ENCODE data around the gene SNCAIP.
"Not testable (repeated sequence)": the region's sequence is repeated elsewhere in the genome, so short reads cannot be mapped to it uniquely, and the experiment has no call there.

The SNCAIP gene

GRCh38 chr5:122356855-122357254 lies 44.8 kb downstream of the SNCAIP start:
- no peak for DNase-seq (ENCODE audit: low read depth, low spot score)

- no peak for DNase-seq (ENCODE audit: low read depth, low spot score)
Observed at GRCh38 chr5:122358372-122358979, 46.4 kb downstream of the SNCAIP start.

- DNase-seq (ENCODE audit: low read depth, low spot score): no peak
Observed at GRCh38 chr5:122362361-122362760, 50.3 kb downstream of the SNCAIP start.

GRCh38 chr5:122363623-122364022 lies 51.6 kb downstream of the SNCAIP start:
- no peak for DNase-seq (ENCODE audit: low read depth, low spot score)

- no peak for DNase-seq (ENCODE audit: low read depth, low spot score)
Observed at GRCh38 chr5:122366501-122366900, 54.5 kb downstream of the SNCAIP start.

GRCh38 chr5:122367456-122367855 lies 55.4 kb downstream of the SNCAIP start:
- no peak for DNase-seq (ENCODE audit: low read depth, low spot score)

GRCh38 chr5:122368510-122369251 lies 56.6 kb downstream of the SNCAIP start:
- DNase-seq (ENCODE audit: low read depth, low spot score): no peak

- no peak for DNase-seq (ENCODE audit: low read depth, low spot score)
Observed at GRCh38 chr5:122369253-122369815, 57.3 kb downstream of the SNCAIP start.

GRCh38 chr5:122371511-122372151 lies 59.6 kb downstream of the SNCAIP start:
- DNase-seq (ENCODE audit: low read depth, low spot score): no peak

- no peak for DNase-seq (ENCODE audit: low read depth, low spot score)
Observed at GRCh38 chr5:122374110-122374509, 62.1 kb downstream of the SNCAIP start.

- DNase-seq (ENCODE audit: low read depth, low spot score): no peak
Observed at GRCh38 chr5:122375801-122376200, 63.8 kb downstream of the SNCAIP start.

GRCh38 chr5:122376250-122376649 lies 64.2 kb downstream of the SNCAIP start:
- no peak for DNase-seq (ENCODE audit: low read depth, low spot score)

GRCh38 chr5:122377026-122377425 lies 65.0 kb downstream of the SNCAIP start:
- DNase-seq (ENCODE audit: low read depth, low spot score): no peak

GRCh38 chr5:122382938-122383337 lies 70.9 kb downstream of the SNCAIP start:
- DNase-seq (ENCODE audit: low read depth, low spot score): not testable (repeated sequence)

GRCh38 chr5:122384739-122385235 lies 72.8 kb downstream of the SNCAIP start:
- DNase-seq (ENCODE audit: low read depth, low spot score): no peak

GRCh38 chr5:122385286-122385685 lies 73.2 kb downstream of the SNCAIP start:
- DNase-seq (ENCODE audit: low read depth, low spot score): no peak

GRCh38 chr5:122385808-122386207 lies 73.8 kb downstream of the SNCAIP start:
- DNase-seq (ENCODE audit: low read depth, low spot score): no peak

GRCh38 chr5:122390154-122390553 lies 78.1 kb downstream of the SNCAIP start:
- DNase-seq (ENCODE audit: low read depth, low spot score): no peak

- DNase-seq (ENCODE audit: low read depth, low spot score): no peak
Observed at GRCh38 chr5:122390694-122391093, 78.7 kb downstream of the SNCAIP start.

- DNase-seq (ENCODE audit: low read depth, low spot score): no peak
Observed at GRCh38 chr5:122391621-122392020, 79.6 kb downstream of the SNCAIP start.

- DNase-seq (ENCODE audit: low read depth, low spot score): no peak
Observed at GRCh38 chr5:122392224-122392623, 80.2 kb downstream of the SNCAIP start.

GRCh38 chr5:122392824-122393223 lies 80.8 kb downstream of the SNCAIP start:
- no peak for DNase-seq (ENCODE audit: low read depth, low spot score)
